GM21515 (cell line): ENCODE results near the gene RBM39.

Experiments
- ATAC-seq: cut with Tn5 transposase; IDR thresholded peaks from one replicate; pipeline ENCODE4 v1.9.1; 2021; ENCODE audit not compliant: unreplicated experiment

Gene RBM39

DNA sequence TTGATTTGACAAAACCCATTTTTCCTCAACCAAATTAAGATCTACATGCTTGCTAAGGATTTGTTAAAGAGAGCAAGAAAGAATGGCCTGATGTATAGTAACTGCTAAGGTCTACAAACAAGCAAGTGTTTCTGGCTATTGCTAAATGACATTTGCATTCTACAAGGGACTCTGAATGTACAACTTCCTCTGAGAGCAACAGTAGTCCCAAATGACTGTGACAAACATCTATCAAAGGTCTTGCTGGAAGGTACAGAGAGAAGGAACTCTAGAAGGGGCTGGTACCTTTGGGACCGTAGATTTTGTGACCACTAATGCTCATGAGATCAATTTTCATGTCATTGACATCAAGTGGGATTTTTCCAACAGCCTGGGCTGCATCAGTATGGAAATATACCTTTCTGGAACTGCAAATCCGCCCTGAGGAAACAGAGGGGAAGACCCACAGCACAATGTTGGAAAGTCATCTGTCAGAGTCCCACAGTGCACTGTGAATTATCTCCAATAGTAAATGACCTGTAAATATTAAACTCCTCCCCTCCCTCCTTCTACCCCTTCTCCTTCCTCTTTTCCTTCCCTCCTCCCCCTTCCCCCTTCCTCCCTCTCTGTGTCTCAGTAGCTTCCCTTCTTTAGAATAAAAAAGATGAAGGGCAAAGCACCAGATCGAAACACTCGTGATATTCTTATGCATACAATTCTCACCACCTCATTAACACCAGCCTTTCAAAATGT is 61.4 kb downstream of the RBM39 start:
- ATAC-seq, result no peak

DNA sequence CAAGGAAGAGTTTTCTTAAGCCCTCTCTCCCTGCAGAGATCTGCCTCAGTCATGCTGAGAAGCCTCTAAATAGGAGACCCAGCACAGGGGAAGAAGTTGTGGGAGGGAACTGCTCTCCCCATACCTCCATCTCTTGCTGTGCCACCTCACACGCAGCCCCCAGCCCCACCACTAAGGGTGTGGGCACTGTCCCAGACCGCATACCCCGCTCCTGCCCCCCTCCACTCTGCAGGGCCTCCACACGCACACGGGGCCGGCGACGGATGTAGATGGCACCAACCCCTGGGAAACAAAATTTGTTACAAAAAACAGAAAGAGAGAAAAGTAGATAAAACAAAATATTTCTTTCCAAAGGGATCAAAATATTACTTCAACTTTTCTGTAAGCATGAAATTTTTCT is 67.1 kb downstream of the RBM39 start:
- ATAC-seq, result no peak

DNA sequence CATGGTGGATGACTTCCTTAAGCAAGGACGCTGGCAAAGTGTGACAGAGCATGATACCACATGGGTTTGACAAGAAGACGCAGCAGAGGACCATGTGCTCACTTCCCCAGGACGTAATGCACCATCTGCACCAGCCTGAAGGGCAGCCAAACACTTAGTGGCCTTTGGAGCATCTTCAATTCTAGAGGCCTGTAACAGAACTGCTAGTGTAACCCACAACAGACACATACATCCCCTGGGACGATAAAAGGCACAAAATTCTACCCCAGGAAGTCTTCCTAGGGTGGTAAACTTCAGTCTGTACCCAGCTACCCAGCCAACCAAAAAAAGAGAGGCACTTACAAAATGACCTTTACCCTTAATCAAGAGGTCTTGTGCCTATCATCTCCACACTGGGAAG is 68.2 kb downstream of the RBM39 start:
- no peak for ATAC-seq

DNA sequence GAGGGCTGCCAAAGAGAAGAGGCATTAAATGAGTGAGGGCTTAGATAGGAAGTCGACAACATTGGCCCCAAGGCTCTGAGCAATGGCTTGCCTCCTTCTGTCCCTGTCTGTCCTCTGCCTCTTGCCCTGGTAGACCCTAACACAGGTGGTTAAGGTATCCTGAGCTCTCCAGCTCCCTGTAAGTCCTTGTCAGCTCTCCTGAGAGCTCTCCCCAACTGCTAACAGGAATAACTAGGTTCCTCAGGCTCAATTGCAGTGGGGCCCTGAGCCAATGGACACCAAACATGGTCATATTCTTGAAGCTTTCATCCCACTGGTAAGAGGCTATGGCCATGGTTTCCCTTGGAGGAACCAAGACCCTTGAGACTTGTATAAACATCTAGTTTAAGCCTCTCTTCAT is 72.4 kb downstream of the RBM39 start:
- ATAC-seq, result no peak

DNA sequence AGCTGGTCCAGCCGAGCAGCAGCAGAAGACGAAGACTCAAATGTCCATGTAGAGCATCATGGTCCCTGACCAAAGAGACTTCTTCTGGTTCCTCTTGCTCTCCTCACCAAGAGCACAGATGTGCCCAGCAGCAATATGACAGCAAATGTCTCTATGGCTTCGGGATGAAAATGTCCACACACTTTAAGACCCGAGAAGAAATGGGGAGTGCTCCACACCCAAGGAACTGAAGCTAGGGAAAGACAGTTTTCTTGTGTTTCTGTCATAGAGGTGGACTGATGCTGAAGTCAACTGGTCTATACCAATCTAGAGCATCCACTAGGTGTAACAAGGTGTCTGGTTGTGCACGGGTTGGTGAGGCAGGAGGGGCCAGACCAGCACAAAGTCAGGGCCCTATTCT is 72.8 kb downstream of the RBM39 start:
- no peak for ATAC-seq

DNA sequence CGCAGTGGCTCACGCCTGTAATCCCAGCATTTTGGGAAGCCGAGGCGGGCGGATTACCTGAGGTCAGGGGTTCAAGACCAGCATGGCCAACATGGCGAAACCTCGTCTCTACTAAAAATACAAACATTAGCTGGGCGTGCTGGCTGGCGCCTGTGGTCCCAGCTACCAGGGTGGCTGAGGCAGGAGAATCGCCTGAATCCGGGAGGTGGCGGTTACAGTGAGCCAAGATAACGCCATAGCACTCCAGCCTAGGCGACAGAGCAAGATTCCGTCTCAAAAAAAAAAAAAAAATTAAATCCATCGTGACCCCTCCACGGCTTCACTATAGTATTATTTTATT is 76.1 kb downstream of the RBM39 start:
- no peak for ATAC-seq

DNA sequence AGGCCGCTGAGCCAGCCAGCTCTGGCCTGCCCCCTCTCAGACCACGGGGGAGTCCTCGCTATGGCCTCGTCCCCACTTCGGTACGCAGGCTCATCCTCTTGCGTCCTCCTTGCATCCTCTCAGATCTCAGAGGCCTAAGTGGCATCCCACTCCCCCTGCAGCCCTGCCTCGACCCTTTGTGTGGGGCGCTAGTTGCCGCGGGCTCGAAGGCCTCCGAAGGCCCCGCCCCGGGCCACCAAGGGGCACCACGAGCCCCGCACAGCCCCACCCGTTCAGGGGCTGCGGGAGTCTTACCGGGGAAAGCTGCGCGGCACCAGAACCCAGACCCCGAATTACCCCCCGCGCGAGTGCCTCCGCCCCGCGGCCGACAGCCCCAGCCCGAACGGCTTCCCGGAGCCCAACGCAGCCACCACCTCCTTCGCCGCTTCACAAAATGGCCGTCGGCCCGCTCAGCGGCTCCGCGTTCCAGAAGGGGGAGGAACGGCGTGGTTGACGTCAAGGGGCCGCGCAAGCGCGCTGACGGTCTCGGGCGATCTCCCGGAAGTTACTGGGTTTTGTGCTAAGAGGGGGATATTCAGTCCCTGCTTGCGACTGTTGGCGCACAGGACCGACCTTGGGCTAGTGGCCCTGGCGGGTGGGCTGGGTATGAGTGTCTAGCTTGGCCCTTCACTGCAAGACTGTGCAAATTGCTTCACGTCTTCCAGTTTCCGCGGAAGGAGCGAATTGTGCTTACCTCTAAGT is 77.4 kb downstream of the RBM39 start, which contains the start of the genes CPNE1 and RBM12:
TSS of gene CPNE1 (minus strand) at position 435 of the 741 bp plus-strand sequence. CDS start 31,977 bp downstream, outside the sequence.
TSS of gene RBM12 (minus strand) at position 435 of the 741 bp plus-strand sequence. CDS start 9,578 bp downstream, outside the sequence.
- peak; percentile 64 for ATAC-seq

DNA sequence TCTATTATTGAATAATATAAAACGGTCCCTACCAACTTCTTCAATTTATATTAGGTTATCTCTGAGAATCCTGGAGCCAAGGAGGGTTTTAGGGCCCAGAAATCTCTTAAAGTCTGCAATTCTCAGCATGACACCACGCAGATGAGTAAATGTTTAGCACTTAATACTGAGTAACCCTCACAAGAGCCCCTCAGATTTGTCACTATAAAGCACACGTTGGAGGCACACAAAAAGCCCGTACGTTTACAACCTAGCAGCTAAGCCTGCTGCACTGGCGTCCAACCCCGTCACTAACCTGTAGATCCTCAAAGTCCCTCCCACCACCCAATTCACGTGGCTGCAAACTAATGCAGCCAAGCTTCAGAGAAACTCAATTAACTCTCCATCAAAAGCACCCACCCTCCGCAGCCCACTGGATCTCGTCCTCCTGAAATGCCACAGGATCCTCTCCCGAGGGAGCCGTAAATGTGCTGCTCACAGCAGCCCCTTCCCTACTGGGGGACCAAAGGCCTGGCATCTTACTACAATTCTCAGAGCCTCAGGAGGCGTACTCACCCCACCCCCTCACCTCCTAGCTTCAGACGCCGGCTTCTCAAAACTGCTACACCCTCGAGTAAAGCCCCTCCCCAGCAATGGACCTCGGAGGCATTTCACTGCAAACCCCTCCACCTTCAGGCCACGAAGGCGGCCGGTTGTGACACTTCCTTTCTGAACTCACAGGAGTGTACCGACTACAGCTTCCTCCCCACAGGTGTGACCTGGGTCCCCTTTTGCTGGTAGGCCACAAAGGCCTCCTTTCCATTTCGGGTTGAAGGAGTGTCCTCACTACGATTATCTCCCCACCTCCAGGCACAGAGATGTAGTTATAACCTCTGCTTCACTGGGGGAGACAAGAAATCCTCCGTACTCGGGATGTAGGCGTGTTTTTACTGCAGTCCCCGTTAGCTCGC is 78.3 kb downstream of the RBM39 start:
- ATAC-seq, result peak; percentile 25

DNA sequence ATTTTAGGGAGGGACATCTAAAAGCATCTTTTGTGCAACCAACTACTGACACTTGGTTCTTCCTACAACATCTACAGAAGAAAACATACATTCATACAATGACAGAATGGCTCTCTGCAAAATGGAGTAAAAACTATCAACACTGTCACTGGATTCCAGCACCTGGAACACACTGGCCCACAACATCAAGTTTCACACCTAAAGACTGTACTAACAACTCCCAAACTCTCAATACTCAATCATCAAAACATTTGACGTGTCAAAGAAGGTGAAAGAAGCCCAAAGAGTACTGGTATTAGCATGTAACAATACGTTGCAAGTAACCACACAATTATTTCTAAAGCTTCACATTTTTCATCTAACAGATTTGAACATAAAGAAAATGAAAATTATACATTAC is 79.5 kb downstream of the RBM39 start:
- no peak for ATAC-seq

DNA sequence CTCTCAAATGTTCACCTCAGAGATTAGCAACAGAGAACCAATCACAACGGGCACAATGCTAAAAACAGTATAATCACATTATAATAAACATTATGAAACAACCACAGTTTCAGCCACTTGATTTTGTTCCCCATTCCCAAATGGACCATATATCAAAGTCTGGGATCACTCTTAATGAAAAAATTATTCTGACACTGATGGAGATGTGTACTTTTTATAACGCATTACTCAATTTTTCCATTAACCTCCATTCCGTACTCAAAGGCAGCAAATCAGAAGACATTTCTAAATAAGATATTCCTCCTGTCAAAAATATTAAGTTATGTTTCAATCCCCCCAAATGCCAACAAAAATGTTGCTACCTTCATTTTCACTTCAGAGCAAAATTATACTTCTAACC is 80.2 kb downstream of the RBM39 start:
- ATAC-seq, result no peak

DNA sequence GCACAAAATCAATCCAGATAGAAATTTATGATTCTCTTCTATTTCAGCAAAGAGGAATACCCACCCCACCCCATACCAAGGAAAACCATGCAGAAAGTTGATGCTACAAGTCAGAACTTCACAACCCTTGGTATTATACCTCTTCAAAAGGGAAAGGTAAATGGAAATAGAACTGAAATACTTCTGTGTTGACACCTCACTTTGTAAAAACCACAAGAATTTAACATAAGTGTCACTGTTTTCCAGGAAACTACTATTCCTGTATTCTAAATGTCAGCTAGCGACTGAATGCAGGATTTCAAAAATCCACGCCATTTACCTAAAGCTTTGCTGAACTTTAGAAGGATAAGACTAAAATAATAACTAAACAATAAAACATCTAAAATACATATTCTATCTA is 81.0 kb downstream of the RBM39 start:
- no peak for ATAC-seq

DNA sequence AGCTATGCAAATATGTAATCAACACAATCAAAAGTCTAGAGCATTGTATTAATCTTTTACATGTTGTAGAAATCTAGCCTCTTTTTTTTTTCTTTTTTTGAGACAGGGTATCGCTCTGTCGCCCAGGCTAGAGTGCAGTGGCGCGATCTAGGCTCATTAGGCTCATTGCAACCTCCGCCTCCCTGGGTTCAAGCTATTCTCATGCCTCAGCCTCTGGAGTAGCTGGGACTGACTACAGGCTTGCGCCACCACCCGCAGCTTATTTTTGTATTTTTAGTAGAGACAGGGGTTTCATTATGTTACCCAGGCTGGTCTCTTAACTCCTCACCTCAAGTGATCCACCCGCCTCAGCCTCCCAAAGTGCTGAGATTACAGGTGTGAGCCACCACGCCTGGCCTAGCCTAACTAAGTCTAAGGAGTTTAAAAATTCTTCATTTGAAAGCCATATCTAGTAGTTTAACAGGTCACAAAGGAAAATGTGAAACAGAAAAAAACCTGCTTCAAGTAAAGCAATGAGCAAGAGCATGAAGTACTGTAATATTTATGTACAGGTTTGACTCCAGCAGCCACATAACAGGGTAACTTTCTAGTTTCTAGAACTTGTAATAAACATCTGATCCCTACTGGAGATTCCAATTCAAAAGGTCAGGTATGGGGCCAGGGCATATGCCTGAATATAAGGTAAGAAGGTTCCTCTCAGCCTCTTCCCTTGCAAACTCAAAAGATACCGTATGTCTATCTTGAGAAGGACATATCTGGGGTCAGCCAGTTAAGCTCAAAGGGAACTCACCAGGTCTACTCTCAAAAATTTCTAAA is 81.7 kb downstream of the RBM39 start:
- no peak for ATAC-seq

DNA sequence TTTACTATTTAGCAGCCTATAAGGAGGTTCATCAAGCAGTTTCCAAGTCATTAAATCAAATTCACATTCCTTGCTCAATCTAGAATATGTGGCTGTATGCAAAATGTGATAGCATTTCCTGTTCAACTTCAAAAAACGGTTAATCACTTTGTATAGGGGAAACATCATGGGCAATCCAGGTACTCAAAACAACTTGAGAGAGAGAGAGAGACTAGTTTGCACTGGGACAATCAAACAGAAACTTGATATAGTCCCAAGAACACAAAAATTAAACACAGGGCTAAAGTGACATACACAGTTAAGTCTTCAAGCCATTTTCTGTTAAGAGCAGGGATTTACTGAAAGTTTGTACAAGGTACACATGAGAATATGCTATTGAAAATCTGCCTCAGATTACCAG is 84.8 kb downstream of the RBM39 start:
- ATAC-seq, result no peak

DNA sequence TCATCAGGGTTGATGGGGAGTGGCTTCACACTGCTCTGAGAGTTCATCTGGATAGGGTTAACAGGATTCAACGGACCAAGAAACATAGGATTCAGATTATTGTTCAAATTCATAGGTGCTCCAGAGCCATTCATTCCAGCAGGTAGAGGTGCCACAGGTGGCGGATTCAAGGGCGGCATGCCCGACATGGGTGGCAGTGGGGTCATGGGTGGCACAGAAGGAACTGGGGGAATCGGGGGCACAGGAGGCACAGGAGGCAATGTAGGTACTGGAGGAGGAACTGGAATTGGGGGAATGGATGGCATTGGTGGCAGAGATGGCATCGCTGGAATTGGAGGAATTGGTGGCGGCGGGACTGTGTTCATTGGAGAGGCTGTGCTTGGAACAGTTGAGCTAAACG is 87.6 kb downstream of the RBM39 start:
- no peak for ATAC-seq

DNA sequence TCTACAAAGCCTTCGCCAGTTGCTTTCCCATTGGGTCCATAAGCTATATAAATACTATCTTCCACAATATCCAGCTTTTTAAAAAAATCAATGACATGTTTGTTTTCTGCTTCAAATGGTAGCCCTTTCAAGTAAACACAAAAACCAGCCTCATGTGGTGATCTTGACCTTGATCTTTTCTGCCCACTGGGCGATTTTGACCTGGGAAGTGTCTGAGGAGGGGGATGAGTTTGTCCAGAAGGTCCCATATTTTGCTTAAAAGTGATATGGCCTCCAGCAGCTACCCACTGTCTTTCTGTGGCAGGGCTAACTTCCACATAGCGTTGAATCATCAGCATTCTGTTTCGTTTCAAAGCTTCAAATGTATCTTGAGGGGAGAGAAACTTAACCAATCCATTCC is 88.2 kb downstream of the RBM39 start:
- ATAC-seq, result no peak
